Gastroesophageal sphincter (tissue), 4 donors: ENCODE results near the gene SPCS1. TPM values are rescaled to one million over a fixed set of nuclear protein-coding genes. Genes with fewer than 3 reads are reported as not detected.

ENCODE experiments used
- ATAC-seq: fragments of 150-250 bp; one replicate; pipeline ENCODE4 v1.9.1; 2016; ENCODE audit warnings: mild to moderate bottlenecking, moderate library complexity
- H3K27ac ChIP-seq, 4 donors: fragments of 200-600 bp; sonication (generic) in 3 of 4; 1 replicate in 3 of 4; 2 replicates in 1 of 4; pipeline ENCODE4 v1.5.1; 2016 to 2019
- H3K27me3 ChIP-seq: fragments of 200-600 bp; sonication (generic); one replicate; pipeline ENCODE4 v1.5.1; 2019
- H3K36me3 ChIP-seq, 2 donors: fragments of 200-600 bp; sonication (generic); one replicate each; pipeline ENCODE4 v1.5.1; 2019; ENCODE audit warnings: control low read depth in 1 of 2
- H3K4me1 ChIP-seq, 3 donors: fragments of 200-600 bp; sonication (generic); 1 replicate in 2 of 3; 2 replicates in 1 of 3; pipeline ENCODE4 v1.5.1; 2016 to 2019; ENCODE audit warnings: control low read depth in 2 of 3
- H3K4me3 ChIP-seq, 2 donors: fragments of 200-600 bp; sonication (generic); one replicate each; pipeline ENCODE4 v1.5.1; 2019; ENCODE audit warnings: mild to moderate bottlenecking in 1 of 2, moderate library complexity in 1 of 2
- H3K9me3 ChIP-seq, 3 donors: fragments of 200-600 bp; sonication (generic); one replicate each; pipeline ENCODE4 v1.5.1; 2017 to 2019; ENCODE audit warnings: control low read depth in 2 of 3
- EP300 ChIP-seq: sonication (generic); formaldehyde crosslinking; IDR thresholded peaks from one replicate; pipeline ENCODE4 v1.6.1; 2017; ENCODE audit warnings: antibody characterized with exemption, mild to moderate bottlenecking
- POLR2A ChIP-seq, 2 donors: fragments of 450-650 bp; IDR thresholded peaks; one replicate each; pipeline ENCODE4 v1.6.1; 2017; ENCODE audit warnings: antibody characterized with exemption in 2 of 2, mild to moderate bottlenecking in 2 of 2, moderate library complexity in 1 of 2
- POLR2AphosphoS5 ChIP-seq: sonication (generic); formaldehyde crosslinking; IDR thresholded peaks from one replicate; pipeline ENCODE4 v1.6.1; 2017; ENCODE audit warnings: antibody characterized with exemption
- WGBS, 2 donors: methylation state at CpG; one replicate each; pipeline ENCODE4 v1.1.5; 2018; ENCODE audit warnings: low coverage in 1 of 2; 5-methylcytosine and 5-hydroxymethylcytosine counted together
- total RNA-seq, 4 donors: library from RNA; depleted of rRNA; stranded (reverse); fragments of >200 nt; gene quantifications; one replicate each; pipeline ENCODE4 v1.1.0, GENCODE V29; 2016
- TF ChIP-seq, protein P1 (sequence below), 4 experiments: fragments of 200-600 bp in 2 of 4; fragments of 450-650 bp in 2 of 4; sonication (generic) in 1 of 4; IDR thresholded peaks; one replicate each; pipeline ENCODE4 v1.5.1; 2017 to 2019; ENCODE audit warnings: antibody characterized with exemption in 4 of 4, mild to moderate bottlenecking in 2 of 4, moderate library complexity in 2 of 4

Gene SPCS1
- total RNA-seq, 4 donors from 2014 or later = 66.5 to 159 (median 88.2) TPM

- no peaks in the 10 kb centered on the region for H3K27me3 ChIP-seq
- H3K9me3 ChIP-seq = no peaks in the 10 kb centered on the region
- peaks cover 24 to 91% of the 10 kb centered on the region in 2 donors for H3K36me3 ChIP-seq
- 69 to 73% methylated on average over 3 to 4 of the region's 4 CpGs for WGBS, 2 donors
- H3K27ac ChIP-seq = no peak overlapping the region
- TF ChIP-seq POLR2AphosphoS5 = no peak
- no peak for TF ChIP-seq POLR2A (IDR thresholded peaks at IDR 0.05)
- no peak for TF ChIP-seq EP300
- TF ChIP-seq, protein P1, sequence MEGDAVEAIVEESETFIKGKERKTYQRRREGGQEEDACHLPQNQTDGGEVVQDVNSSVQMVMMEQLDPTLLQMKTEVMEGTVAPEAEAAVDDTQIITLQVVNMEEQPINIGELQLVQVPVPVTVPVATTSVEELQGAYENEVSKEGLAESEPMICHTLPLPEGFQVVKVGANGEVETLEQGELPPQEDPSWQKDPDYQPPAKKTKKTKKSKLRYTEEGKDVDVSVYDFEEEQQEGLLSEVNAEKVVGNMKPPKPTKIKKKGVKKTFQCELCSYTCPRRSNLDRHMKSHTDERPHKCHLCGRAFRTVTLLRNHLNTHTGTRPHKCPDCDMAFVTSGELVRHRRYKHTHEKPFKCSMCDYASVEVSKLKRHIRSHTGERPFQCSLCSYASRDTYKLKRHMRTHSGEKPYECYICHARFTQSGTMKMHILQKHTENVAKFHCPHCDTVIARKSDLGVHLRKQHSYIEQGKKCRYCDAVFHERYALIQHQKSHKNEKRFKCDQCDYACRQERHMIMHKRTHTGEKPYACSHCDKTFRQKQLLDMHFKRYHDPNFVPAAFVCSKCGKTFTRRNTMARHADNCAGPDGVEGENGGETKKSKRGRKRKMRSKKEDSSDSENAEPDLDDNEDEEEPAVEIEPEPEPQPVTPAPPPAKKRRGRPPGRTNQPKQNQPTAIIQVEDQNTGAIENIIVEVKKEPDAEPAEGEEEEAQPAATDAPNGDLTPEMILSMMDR (IDR thresholded peaks at IDR 0.05) = no peak
- H3K4me1 ChIP-seq = peaks cover 0 to 7% (median 0%) of the 10 kb centered on the region in 3 donors
- no peak overlapping the region for H3K4me3 ChIP-seq
- ATAC-seq = no peak
Measured at GRCh38 chr3:52695798-52696671, 9.9 kb upstream of the SPCS1 start.

GRCh38 chr3:52696830-52697631, 8.9 kb upstream of the SPCS1 start:
- ATAC-seq = no peak
- Histone ChIP-seq H3K4me1 (peaks cover 0 to 7% (median 0%) of the 10 kb centered on the region in 3 donors), H3K27me3 (no peaks in the 10 kb centered on the region), H3K36me3 (peaks cover 23 to 81% of the 10 kb centered on the region in 2 donors), H3K27ac (no peak overlapping the region), H3K9me3 (no peaks in the 10 kb centered on the region), H3K4me3 (no peak overlapping the region)
- 72 to 75% methylated on average over 2 of the region's 2 CpGs for WGBS, 2 donors
- TF ChIP-seq POLR2AphosphoS5 = no peak
- TF ChIP-seq, protein P1 (IDR thresholded peaks at IDR 0.05) = no peak
- TF ChIP-seq EP300 = no peak

- ATAC-seq = no peak
- TF ChIP-seq, protein P1 (IDR thresholded peaks at IDR 0.05) = no peak
- TF ChIP-seq EP300 (no peak), POLR2A (IDR thresholded peaks at IDR 0.05) (no peak), POLR2AphosphoS5 (no peak)
- H3K27ac ChIP-seq = no peak overlapping the region
- WGBS, 2 donors = 85 to 94% methylated on average over 3 to 4 of the region's 4 CpGs
- H3K36me3 ChIP-seq = peaks cover 23 to 75% of the 10 kb centered on the region in 2 donors
- H3K4me1 ChIP-seq = peaks cover 0 to 13% (median 0%) of the 10 kb centered on the region in 3 donors
- H3K4me3 ChIP-seq = no peak overlapping the region
- no peaks in the 10 kb centered on the region for H3K9me3 ChIP-seq
- H3K27me3 ChIP-seq = no peaks in the 10 kb centered on the region
Measured at GRCh38 chr3:52697632-52697965, 8.3 kb upstream of the SPCS1 start.

GRCh38 chr3:52703341-52703740, 2.6 kb upstream of the SPCS1 start:
- 73 to 86% methylated on average over 4 of the region's 7 CpGs for WGBS, 2 donors
- Histone ChIP-seq H3K27ac (peak overlapping the region in 2 of 4 donors; percentile 94), H3K9me3 (no peaks in the 10 kb centered on the region), H3K4me1 (peaks cover 4 to 57% (median 22%) of the 10 kb centered on the region in 3 donors), H3K4me3 (no peak overlapping the region), H3K36me3 (peaks cover 0 to 28% of the 10 kb centered on the region in 2 donors), H3K27me3 (no peaks in the 10 kb centered on the region)
- ATAC-seq = no peak
- TF ChIP-seq, protein P1 (IDR thresholded peaks at IDR 0.05) = no peak
- no peak for TF ChIP-seq POLR2A (IDR thresholded peaks at IDR 0.05)
- no peak for TF ChIP-seq EP300
- TF ChIP-seq POLR2AphosphoS5 = no peak
